HEK293T (cell line): Measurements from ENCODE around the gene ELOVL2.

Experiments
- CTCF ChIA-PET: fragments of 350-600 bp; formaldehyde crosslinking; extraction: SDS; loops from one replicate; lab custom pipeline; 2021; ENCODE audit warnings: antibody characterized with exemption, inconsistent platforms; lab: Yijun Ruan, JAX
- POLR2A ChIA-PET: fragments of 350-600 bp; formaldehyde crosslinking; extraction: SDS; loops from one replicate; lab custom pipeline; 2020; ENCODE audit warnings: antibody characterized with exemption, inconsistent platforms; lab: Yijun Ruan, JAX
- DNase-seq: peaks from one replicate; pipeline ENCODE4 v3.0.0; 2012; ENCODE audit warnings: mixed read lengths; ENCODE audit errors: extremely low spot score
- ARNT ChIP-seq: fragments of 450-650 bp; IDR thresholded peaks from 2 replicates; pipeline ENCODE4 v1.6.1; 2017; ENCODE audit warnings: mild to moderate bottlenecking
- BHLHE40 ChIP-seq: fragments of 450-650 bp; IDR thresholded peaks from 2 replicates; pipeline ENCODE4 v1.6.1; 2016; ENCODE audit warnings: mild to moderate bottlenecking, moderate library complexity, borderline replicate concordance
- CTBP1 ChIP-seq: fragments of 450-650 bp; IDR thresholded peaks from 2 replicates; pipeline ENCODE4 v1.6.1; 2016; ENCODE audit warnings: borderline replicate concordance
- ELF4 ChIP-seq: fragments of 450-650 bp; IDR thresholded peaks from 2 replicates; pipeline ENCODE4 v1.6.1; 2017; ENCODE audit warnings: antibody characterized with exemption
- FOXA1 ChIP-seq: fragments of 450-650 bp; IDR thresholded peaks from 2 replicates; pipeline ENCODE4 v1.6.1; 2016; ENCODE audit warnings: mild to moderate bottlenecking
- FOXK2 ChIP-seq: fragments of 450-650 bp; IDR thresholded peaks from 2 replicates; pipeline ENCODE4 v1.6.1; 2016; ENCODE audit warnings: mild to moderate bottlenecking
- FOXM1 ChIP-seq: fragments of 450-650 bp; IDR thresholded peaks from 2 replicates; pipeline ENCODE4 v1.6.1; 2017; ENCODE audit warnings: mild to moderate bottlenecking, borderline replicate concordance
- HDGF ChIP-seq: fragments of 450-650 bp; IDR thresholded peaks from 2 replicates; pipeline ENCODE4 v1.6.1; 2017; ENCODE audit warnings: antibody characterized with exemption, borderline replicate concordance
- L3MBTL2 ChIP-seq: fragments of 450-650 bp; conservative IDR thresholded peaks from 2 replicates; pipeline ENCODE4 v1.6.1; 2016; ENCODE audit warnings: mild to moderate bottlenecking
- LEF1 ChIP-seq: fragments of 450-650 bp; IDR thresholded peaks from 2 replicates; pipeline ENCODE4 v1.6.1; 2017; ENCODE audit warnings: mild to moderate bottlenecking, borderline replicate concordance
- NFRKB ChIP-seq: fragments of 450-650 bp; IDR thresholded peaks from 2 replicates; pipeline ENCODE4 v1.6.1; 2016; ENCODE audit warnings: mild to moderate bottlenecking, moderate library complexity
- PKNOX1 ChIP-seq: fragments of 450-650 bp; IDR thresholded peaks from 2 replicates; pipeline ENCODE4 v1.6.1; 2016
- SP1 ChIP-seq: fragments of 450-650 bp; IDR thresholded peaks from 2 replicates; pipeline ENCODE4 v1.6.1; 2017
- SUZ12 ChIP-seq: fragments of 450-650 bp; IDR thresholded peaks from 2 replicates; pipeline ENCODE4 v1.6.1; 2016; ENCODE audit warnings: mild to moderate bottlenecking
- TARDBP ChIP-seq: fragments of 450-650 bp; IDR thresholded peaks from 2 replicates; pipeline ENCODE4 v1.6.1; 2016
- ZNF384 ChIP-seq: fragments of 450-650 bp; IDR thresholded peaks from 2 replicates; pipeline ENCODE4 v1.6.1; 2016

The ELOVL2 gene

GRCh38 chr6:11040134-11040533, 4.0 kb downstream of the ELOVL2 start:
- TF ChIP-seq L3MBTL2 = no peak
- no peak for TF ChIP-seq FOXM1
- no peak for TF ChIP-seq ELF4
- no peak for TF ChIP-seq ZNF384
- TF ChIP-seq BHLHE40 = no peak
- no peak for TF ChIP-seq PKNOX1
- TF ChIP-seq FOXA1 = no peak
- no peak for TF ChIP-seq NFRKB
- TF ChIP-seq FOXK2 = no peak
- no peak for TF ChIP-seq ARNT
- TF ChIP-seq LEF1 = no peak
- no peak for TF ChIP-seq SUZ12
- no peak for TF ChIP-seq TARDBP
- no peak for TF ChIP-seq CTBP1
- POLR2A ChIA-PET = no interaction called here
- no peak for DNase-seq
- CTCF ChIA-PET = no interaction called here

- DNase-seq = no peak
- ChIA-PET POLR2A (interaction anchor here (0.6 to 1.6 kb wide), 2 partner anchors 152 to 199 kb away, joined by 3 to 4 read pairs; partner anchors contain the start of gene SYCP2L), CTCF (no interaction called here)
- TF ChIP-seq ARNT (no peak), PKNOX1 (no peak), ZNF384 (no peak), SUZ12 (no peak), FOXM1 (no peak), FOXA1 (no peak), CTBP1 (no peak), BHLHE40 (no peak), SP1 (no peak), TARDBP (no peak), LEF1 (no peak), ELF4 (no peak), FOXK2 (no peak), NFRKB (no peak), HDGF (no peak), L3MBTL2 (no peak)
These were observed 5.1 kb downstream of the ELOVL2 start for GRCh38 chr6:11039040-11039439.

GRCh38 chr6:11036977-11037430, 7.1 kb downstream of the ELOVL2 start:
- TF ChIP-seq TARDBP = no peak
- no peak for TF ChIP-seq FOXK2
- TF ChIP-seq FOXA1 = no peak
- TF ChIP-seq ELF4 = no peak
- TF ChIP-seq HDGF = no peak
- no peak for TF ChIP-seq BHLHE40
- TF ChIP-seq NFRKB = no peak
- no peak for TF ChIP-seq ZNF384
- CTCF ChIA-PET = interaction anchor here (0.5 kb wide), 1 partner anchor 517 kb away, joined by 4 read pairs; no protein-coding TSS in a partner anchor
- no peak for DNase-seq
- POLR2A ChIA-PET = interaction anchor here (1.6 kb wide), 1 partner anchor 150 kb away, joined by 6 read pairs; the partner anchor contains the start of gene SYCP2L

- no peak for DNase-seq
- ChIA-PET CTCF (no interaction called here), POLR2A (interaction anchor here (1.6 kb wide), 1 partner anchor 150 kb away, joined by 6 read pairs; the partner anchor contains the start of gene SYCP2L)
These were observed 7.8 kb downstream of the ELOVL2 start for GRCh38 chr6:11036351-11036740.

GRCh38 chr6:11035616-11036350, 8.3 kb downstream of the ELOVL2 start:
- no peak for DNase-seq
- ChIA-PET POLR2A (no interaction called here), CTCF (no interaction called here)
- no peak for TF ChIP-seq PKNOX1
- no peak for TF ChIP-seq ELF4
- TF ChIP-seq ZNF384 = no peak
- no peak for TF ChIP-seq TARDBP
- TF ChIP-seq FOXA1 = no peak
- no peak for TF ChIP-seq ARNT
- TF ChIP-seq SUZ12 = no peak
- TF ChIP-seq NFRKB = no peak
- no peak for TF ChIP-seq L3MBTL2
- TF ChIP-seq CTBP1 = no peak
- TF ChIP-seq FOXK2 = no peak
- TF ChIP-seq LEF1 = no peak
- TF ChIP-seq SP1 = no peak
- no peak for TF ChIP-seq FOXM1
- no peak for TF ChIP-seq HDGF
- no peak for TF ChIP-seq BHLHE40

More at GRCh38 chr6:11036351-11036740, 7.8 kb downstream of the ELOVL2 start:
- TF ChIP-seq SP1 (no peak), HDGF (no peak), LEF1 (no peak), ARNT (no peak), SUZ12 (no peak)

GRCh38 chr6:11033825-11034224, 10.3 kb downstream of the ELOVL2 start:
- DNase-seq = no peak
- ChIA-PET CTCF (no interaction called here), POLR2A (no interaction called here)
- TF ChIP-seq ZNF384 = no peak
- no peak for TF ChIP-seq FOXA1
- no peak for TF ChIP-seq NFRKB
- no peak for TF ChIP-seq TARDBP
- no peak for TF ChIP-seq SUZ12
- TF ChIP-seq FOXK2 = no peak
- no peak for TF ChIP-seq HDGF
- no peak for TF ChIP-seq L3MBTL2
- TF ChIP-seq FOXM1 = no peak
- TF ChIP-seq ARNT = no peak
- TF ChIP-seq BHLHE40 = no peak
